GM18907 (cell line): ENCODE measurements around the gene ALPK1.
"Not testable (repeated sequence)": the region's sequence is repeated elsewhere in the genome, so short reads cannot be mapped to it uniquely, and the experiment has no call there.

Experiments
- ATAC-seq: cut with Tn5 transposase; IDR thresholded peaks from one replicate; pipeline ENCODE4 v1.9.1; 2021; ENCODE audit warnings: mild to moderate bottlenecking, moderate library complexity; ENCODE audit not compliant: unreplicated experiment

Gene ALPK1

DNA sequence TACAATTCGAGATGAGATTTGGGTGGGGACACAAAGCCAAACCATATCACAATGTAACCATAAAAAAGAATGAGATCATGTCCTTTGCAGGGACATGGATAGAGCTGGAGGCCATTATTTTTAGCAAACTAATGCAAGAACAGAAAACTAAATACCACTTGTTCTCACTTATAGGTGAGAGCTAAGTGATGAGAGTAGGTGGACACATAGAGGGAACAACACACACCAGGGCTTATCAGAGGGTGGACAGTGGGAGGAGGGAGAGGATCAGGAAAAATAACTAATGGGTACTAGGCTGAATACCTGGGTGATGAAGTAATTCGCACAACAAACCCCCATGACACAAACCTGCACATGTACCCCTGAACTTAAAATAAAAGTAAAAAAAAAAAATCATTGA lies 145.1 kb downstream of the ALPK1 start:
- ATAC-seq, result not testable (repeated sequence)

DNA sequence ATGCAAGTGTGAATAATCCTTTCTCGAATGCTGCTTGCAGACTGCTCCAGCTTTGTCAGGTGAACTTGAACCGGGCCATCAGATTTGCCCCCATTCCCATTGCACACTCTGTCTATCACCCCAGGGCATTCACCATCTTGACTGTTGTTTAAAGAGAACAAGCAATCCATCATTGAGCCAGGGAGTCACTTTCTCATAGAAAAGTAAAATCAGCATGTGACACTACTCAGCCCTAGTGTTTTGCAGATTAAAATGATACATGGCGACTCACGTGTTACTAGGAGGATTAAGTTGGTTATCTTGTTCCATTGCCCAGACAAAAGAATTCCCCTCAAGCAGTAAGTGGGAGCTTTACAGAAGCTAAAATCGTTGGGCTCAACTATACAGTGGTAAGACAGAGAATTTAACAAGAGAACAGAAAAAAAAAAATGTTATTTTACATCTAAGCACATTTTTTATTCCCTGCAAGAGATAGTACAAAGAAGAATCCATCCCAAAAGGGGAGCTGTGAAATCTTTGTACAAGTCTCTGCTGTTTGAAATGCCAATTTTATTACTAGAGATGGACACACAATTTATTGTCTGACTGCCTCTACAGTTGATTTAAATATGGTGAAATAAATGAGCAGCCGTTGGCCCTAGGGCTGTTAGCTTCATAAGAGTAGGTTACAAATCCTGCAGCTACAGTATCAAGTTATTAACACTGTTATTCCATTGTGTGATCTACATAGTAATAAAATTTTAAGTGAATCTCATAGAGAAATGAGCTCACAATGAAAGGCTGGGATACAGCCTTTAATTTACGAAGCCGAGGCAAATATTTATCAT lies 151.3 kb downstream of the ALPK1 start:
- no peak for ATAC-seq

DNA sequence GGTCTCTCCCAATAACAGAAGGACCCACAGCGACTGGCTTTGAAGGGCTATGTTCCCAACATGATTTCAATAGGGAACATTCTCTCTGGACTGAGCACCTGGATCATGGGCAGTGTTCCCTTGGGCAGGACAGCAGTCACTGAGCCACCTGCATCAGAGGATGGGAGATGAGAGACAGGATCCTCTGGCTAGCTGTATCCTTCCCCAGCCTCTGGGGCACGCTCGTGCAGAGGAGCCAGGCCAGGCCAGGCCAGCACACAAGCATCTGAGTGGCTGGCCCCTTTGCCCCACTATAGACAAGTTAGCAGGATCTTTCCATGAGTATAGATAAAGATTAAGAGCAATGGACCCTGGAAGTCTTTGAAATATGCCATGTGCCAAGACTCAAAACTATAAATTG lies 152.5 kb downstream of the ALPK1 start:
- no peak for ATAC-seq

DNA sequence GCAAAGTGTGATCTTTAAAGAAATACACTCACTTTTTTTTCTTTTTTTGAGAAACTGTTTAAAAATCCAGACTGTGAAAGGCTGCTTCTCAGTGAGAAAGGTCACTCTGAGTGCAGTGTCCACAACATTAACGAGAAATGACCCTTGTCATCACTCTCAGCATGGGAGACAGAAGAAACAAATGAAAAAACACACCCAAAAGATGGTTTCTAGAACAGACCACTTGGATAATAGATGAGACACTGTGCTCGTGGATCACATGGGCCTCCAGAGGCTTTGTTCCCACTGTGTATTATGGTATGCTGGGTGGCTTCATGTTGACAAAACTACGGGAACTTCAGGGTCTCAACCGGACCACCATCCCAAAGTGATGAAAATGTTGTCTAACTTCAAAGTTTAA lies 153.9 kb downstream of the ALPK1 start:
- no peak for ATAC-seq

DNA sequence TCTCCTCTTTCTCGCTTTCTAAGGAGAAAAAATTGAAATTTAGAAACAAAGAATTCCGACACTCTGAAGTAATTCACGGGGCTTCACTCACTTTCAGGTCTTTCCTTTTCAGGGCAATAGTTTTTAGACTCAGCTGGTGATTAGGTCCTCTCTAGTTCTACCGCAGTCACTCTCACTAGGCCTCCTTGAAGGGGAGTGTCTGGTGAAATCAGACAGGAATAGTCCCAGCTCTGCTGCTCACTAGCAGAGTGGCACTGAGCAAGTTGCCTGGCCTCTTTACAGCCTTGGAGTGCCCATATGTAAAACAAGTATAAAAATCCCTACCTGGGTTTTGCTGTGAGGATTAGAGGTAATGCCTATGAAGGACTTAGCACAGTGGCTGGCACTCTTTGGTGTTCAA lies 154.7 kb downstream of the ALPK1 start:
- no peak for ATAC-seq

DNA sequence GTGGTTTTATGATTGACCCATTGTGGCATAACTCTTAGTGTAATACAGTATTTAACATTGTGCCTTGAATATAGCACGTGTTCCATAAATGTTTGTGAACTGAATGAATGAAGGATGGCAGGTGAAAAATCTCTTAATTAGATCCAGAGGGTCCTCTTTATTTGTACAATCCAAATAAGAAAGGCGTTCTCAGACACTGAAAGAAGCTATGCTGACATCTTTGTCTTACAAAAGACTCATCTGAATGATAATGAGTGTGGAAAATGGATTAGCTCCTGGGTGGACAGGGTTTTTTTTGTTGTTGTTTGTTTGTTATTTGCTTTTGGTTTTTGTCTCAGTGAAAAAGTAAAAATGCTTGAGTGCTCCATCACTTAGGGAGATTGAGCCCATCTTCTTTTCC lies 156.2 kb downstream of the ALPK1 start:
- no peak for ATAC-seq

DNA sequence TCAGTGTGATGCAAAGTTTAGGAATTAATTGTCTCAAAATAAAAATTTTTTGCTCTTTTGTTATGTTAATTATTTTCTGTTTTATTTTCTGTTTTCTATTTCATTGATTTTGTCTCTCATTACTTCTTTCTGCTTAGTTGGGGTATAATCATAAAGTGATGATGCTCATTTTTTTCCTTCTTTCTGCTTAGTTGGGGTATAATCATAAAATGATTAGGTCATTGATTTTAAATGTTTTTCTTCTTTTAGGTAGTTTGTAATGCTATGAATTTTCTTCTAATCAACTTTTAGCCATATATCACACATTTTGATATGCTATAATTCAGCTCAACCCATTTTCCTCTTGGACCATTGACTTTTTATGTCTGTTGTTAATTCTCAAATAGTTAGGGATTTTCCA lies 175.1 kb downstream of the ALPK1 start:
- ATAC-seq, result no peak

DNA sequence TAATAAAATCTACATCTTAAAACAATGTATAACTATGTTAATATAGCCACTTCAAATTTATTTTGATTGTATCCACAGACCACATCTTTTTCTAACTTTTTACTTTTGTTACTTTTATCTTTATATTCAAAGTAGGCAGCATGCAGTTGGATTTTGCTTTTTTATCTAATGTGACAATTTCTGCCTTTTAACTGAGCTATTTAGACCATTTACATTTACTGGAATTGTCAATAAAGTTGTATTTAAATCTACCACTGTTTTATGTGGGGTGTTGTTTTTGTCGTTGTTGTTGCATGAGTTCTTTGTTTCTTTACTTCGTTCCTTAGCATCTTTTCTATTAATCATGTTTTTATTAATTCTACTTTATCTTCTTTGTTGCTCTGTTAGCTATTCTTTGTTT lies 176.8 kb downstream of the ALPK1 start:
- ATAC-seq, result no peak

DNA sequence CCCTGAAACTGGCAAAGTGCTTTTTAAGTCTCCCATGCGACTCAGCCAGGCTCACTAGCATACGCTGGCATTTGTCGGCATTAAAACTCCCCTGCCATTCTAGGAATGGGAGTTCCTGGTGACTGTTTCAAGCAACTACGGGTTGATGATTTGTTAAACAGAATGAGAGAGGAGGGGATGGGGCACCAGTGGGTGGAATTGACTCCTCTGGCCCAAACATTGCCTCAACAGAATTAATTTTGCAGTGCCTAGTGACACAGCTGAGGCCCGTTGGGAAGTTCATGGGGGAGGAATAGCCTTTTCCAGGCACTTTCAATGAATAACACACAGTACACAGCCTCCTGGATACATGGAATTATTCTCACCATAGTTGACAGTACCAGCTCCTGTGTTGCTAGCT lies 188.8 kb downstream of the ALPK1 start:
- ATAC-seq, result no peak

DNA sequence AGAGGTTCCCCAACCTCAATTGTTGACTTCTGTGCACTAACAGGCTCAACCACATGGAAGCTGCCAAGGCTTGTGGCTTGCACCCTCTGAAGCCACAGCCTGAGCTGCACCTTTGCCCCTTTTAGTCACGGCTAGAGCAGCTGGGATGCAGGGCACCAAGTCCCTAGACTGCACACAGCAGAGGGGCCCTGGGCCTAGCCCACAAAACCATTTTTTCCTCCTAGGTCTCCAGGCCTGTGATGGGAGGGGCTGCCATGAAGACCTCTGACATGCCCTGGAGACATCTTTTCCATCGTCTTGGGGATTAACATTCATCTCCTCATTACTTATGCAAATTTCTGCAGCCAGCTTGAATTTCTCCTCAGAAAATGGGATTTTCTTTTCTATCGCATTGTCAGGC lies 193.6 kb downstream of the ALPK1 start:
- not testable (repeated sequence) for ATAC-seq
